H1 (cell line): ENCODE measurements around the gene TMEM164. TPM values are rescaled to one million over a fixed set of nuclear protein-coding genes. Genes with fewer than 3 reads are reported as not detected.

Source experiments
- CTCF ChIA-PET: fragments of 300-600 bp; sonication (Branson Sonifier 250); formaldehyde crosslinking; loops from one replicate; lab custom pipeline; 2021; ENCODE audit not compliant: partially characterized antibody; lab: Charles Lee
- POLR2A ChIA-PET: fragments of 300-600 bp; sonication (Branson Sonifier 250); formaldehyde crosslinking; loops from one replicate; lab custom pipeline; 2021; ENCODE audit warnings: inconsistent platforms; ENCODE audit not compliant: partially characterized antibody; lab: Charles Lee
- DNase-seq, 2 experiments: peaks; one replicate each; pipeline versions ENCODE4 v3.0.0 to v3.0.0-alpha.2; 2010 to 2022; ENCODE audit warnings: low spot score in 2 of 2, low read depth in 1 of 2, mixed read lengths in 1 of 2
- FAIRE-seq: peaks from 2 replicates; lab custom pipeline; 2011; peaks lifted over from hg19 to GRCh38; lab: Jason Lieb, UNC
- H2AFZ ChIP-seq: 2 replicates; pipeline ENCODE4 v1.8.1; 2012; ENCODE audit warnings: low read length, inconsistent platforms
- H2AK5ac ChIP-seq: 2 replicates; pipeline ENCODE4 v1.6.1; 2013; ENCODE audit warnings: low read depth, low read length
- H2BK120ac ChIP-seq: replicated peaks from 2 replicates; pipeline ENCODE3; 2013; ENCODE audit warnings: low read depth, low read length, inconsistent platforms
- H2BK12ac ChIP-seq: 2 replicates; pipeline ENCODE4 v1.6.1; 2013; ENCODE audit warnings: low read depth, low read length
- H2BK15ac ChIP-seq: 2 replicates; pipeline ENCODE4 v1.6.1; 2013; ENCODE audit warnings: low read length
- H2BK20ac ChIP-seq: 2 replicates; pipeline ENCODE4 v1.6.1; 2013; ENCODE audit warnings: low read length
- H2BK5ac ChIP-seq: 2 replicates; pipeline ENCODE4 v1.6.1; 2013; ENCODE audit warnings: low read depth, low read length
- H3K14ac ChIP-seq: 2 replicates; pipeline ENCODE4 v1.6.1; 2013; ENCODE audit warnings: inconsistent platforms; ENCODE audit not compliant: insufficient read length
- H3K18ac ChIP-seq: 2 replicates; pipeline ENCODE4 v1.6.1; 2013; ENCODE audit warnings: low read length; ENCODE audit errors: extremely low read depth
- H3K23ac ChIP-seq: 2 replicates; pipeline ENCODE4 v1.6.1; 2013; ENCODE audit warnings: inconsistent platforms; ENCODE audit not compliant: insufficient read length
- H3K23me2 ChIP-seq: 2 replicates; pipeline ENCODE4 v1.6.1; 2013; ENCODE audit warnings: low read depth, low read length
- H3K27ac ChIP-seq: 2 replicates; pipeline ENCODE4 v1.6.1; 2011; ENCODE audit warnings: low read depth, low read length, inconsistent platforms
- H3K27me3 ChIP-seq, 4 experiments: replicated peaks in 1 of 4; 1 replicate in 1 of 4; 2 replicates in 3 of 4; pipeline versions ENCODE4 v1.6.1 to v1.8.1; 2011 to 2013; ENCODE audit warnings: low read length in 3 of 4, mild to moderate bottlenecking in 3 of 4, inconsistent platforms in 2 of 4, mixed read lengths in 2 of 4, moderate library complexity in 1 of 4; ENCODE audit not compliant: control insufficient read depth in 3 of 4, insufficient read depth in 3 of 4; ENCODE audit errors: extremely low read depth in 1 of 4
- H3K36me3 ChIP-seq, 4 experiments: 2 replicates each; pipeline versions ENCODE4 v1.6.1 to v1.8.1; 2011 to 2013; ENCODE audit warnings: mild to moderate bottlenecking in 4 of 4, low read length in 3 of 4, moderate library complexity in 2 of 4, control low read depth in 1 of 4, inconsistent platforms in 1 of 4; ENCODE audit not compliant: insufficient read depth in 4 of 4, control insufficient read depth in 2 of 4
- H3K4ac ChIP-seq: replicated peaks from 2 replicates; pipeline ENCODE3; 2013; ENCODE audit warnings: low read length, low read depth, mixed read lengths, inconsistent platforms; ENCODE audit not compliant: insufficient read length
- H3K4me1 ChIP-seq, 4 experiments: replicated peaks in 1 of 4; 1 replicate in 1 of 4; 2 replicates in 3 of 4; pipeline versions ENCODE4 v1.6.1 to v1.8.1; 2011 to 2013; ENCODE audit warnings: low read length in 3 of 4, inconsistent platforms in 2 of 4, mixed read lengths in 1 of 4; ENCODE audit not compliant: insufficient read depth in 4 of 4, control insufficient read depth in 3 of 4
- H3K4me2 ChIP-seq, 2 experiments: 2 replicates each; pipeline versions ENCODE4 v1.6.1 to v1.8.1; 2011 to 2013; ENCODE audit warnings: low read depth in 2 of 2, low read length in 2 of 2, control low read depth in 1 of 2, inconsistent platforms in 1 of 2, mild to moderate bottlenecking in 1 of 2; ENCODE audit not compliant: insufficient read depth in 1 of 2
- H3K4me3 ChIP-seq, 4 experiments: fragments of 200-600, 300-600 bp in 1 of 4; sonication (generic), shearing (Covaris generic), sonication (Bioruptor Twin) in 1 of 4; 2 replicates each; pipeline versions ENCODE4 v1.5.1 to v1.8.1; 2011 to 2016; ENCODE audit warnings: low read length in 4 of 4, low read depth in 3 of 4, control low read depth in 2 of 4, inconsistent platforms in 2 of 4, mild to moderate bottlenecking in 2 of 4, mixed read lengths in 1 of 4, moderate library complexity in 1 of 4; ENCODE audit not compliant: insufficient read depth in 2 of 4; ENCODE audit errors: extremely low read depth in 1 of 4
- H3K56ac ChIP-seq: replicated peaks from 2 replicates; pipeline ENCODE3; 2013; ENCODE audit warnings: low read depth, mild to moderate bottlenecking, mixed read lengths, low read length, inconsistent platforms; ENCODE audit not compliant: insufficient read length
- H3K79me1 ChIP-seq: 2 replicates; pipeline ENCODE4 v1.6.1; 2013; ENCODE audit warnings: low read depth, low read length, control low read depth
- H3K79me2 ChIP-seq, 2 experiments: 2 replicates each; pipeline versions ENCODE4 v1.6.1 to v1.8.1; 2012 to 2013; ENCODE audit warnings: low read length in 2 of 2, mild to moderate bottlenecking in 2 of 2, inconsistent platforms in 1 of 2; ENCODE audit not compliant: insufficient read depth in 2 of 2, control insufficient read depth in 1 of 2
- H3K9ac ChIP-seq, 4 experiments: replicated peaks in 1 of 4; 1 replicate in 1 of 4; 2 replicates in 3 of 4; pipeline versions ENCODE4 v1.6.1 to v1.8.1; 2011 to 2013; ENCODE audit warnings: low read depth in 3 of 4, low read length in 3 of 4, control low read depth in 2 of 4, mild to moderate bottlenecking in 2 of 4, moderate library complexity in 2 of 4, inconsistent platforms in 1 of 4; ENCODE audit errors: extremely low read depth in 1 of 4
- H3K9me3 ChIP-seq, 2 experiments: 2 replicates each; pipeline versions ENCODE4 v1.6.1 to v1.8.1; 2012 to 2013; ENCODE audit warnings: mild to moderate bottlenecking in 2 of 2, moderate library complexity in 2 of 2, control low read depth in 1 of 2, inconsistent platforms in 1 of 2, low read depth in 1 of 2, low read length in 1 of 2, mixed read lengths in 1 of 2; ENCODE audit not compliant: insufficient read depth in 2 of 2
- H4K20me1 ChIP-seq, 2 experiments: replicated peaks in 1 of 2; 2 replicates each; pipeline versions ENCODE3 to v1.8.1; 2011 to 2013; ENCODE audit warnings: inconsistent platforms in 2 of 2, low read length in 2 of 2, mild to moderate bottlenecking in 1 of 2; ENCODE audit not compliant: insufficient read depth in 2 of 2, control insufficient read depth in 1 of 2
- H4K5ac ChIP-seq: 2 replicates; pipeline ENCODE4 v1.6.1; 2013; ENCODE audit warnings: low read length, low read depth, mixed read lengths, inconsistent platforms; ENCODE audit not compliant: insufficient read length
- H4K8ac ChIP-seq: 2 replicates; pipeline ENCODE4 v1.8.0; 2013; ENCODE audit warnings: mild to moderate bottlenecking, moderate library complexity, low read length, inconsistent platforms; ENCODE audit not compliant: insufficient read depth; ENCODE audit errors: extremely low read depth
- H4K91ac ChIP-seq: replicated peaks from 2 replicates; pipeline ENCODE3; 2013; ENCODE audit warnings: low read length, mixed read lengths, inconsistent platforms; ENCODE audit not compliant: insufficient read length
- ATF2 ChIP-seq: IDR thresholded peaks from 2 replicates; pipeline ENCODE4 v1.6.1; 2012; ENCODE audit warnings: low read length, inconsistent platforms
- FOSL1 ChIP-seq: IDR thresholded peaks from 2 replicates; pipeline ENCODE4 v1.6.1; 2011; ENCODE audit warnings: mild to moderate bottlenecking, low read depth, low read length, moderate library complexity; ENCODE audit not compliant: insufficient read depth
- JUND ChIP-seq: IDR thresholded peaks from 2 replicates; pipeline ENCODE4 v1.6.1; 2011; ENCODE audit warnings: mild to moderate bottlenecking, improper control_type of control experiment, low read length
- RNF2 ChIP-seq: fragments of 200-900, 300-1000 bp; sonication (generic); IDR thresholded peaks from 2 replicates; pipeline ENCODE4 v1.7.1; 2016; ENCODE audit warnings: borderline replicate concordance, low read depth, mild to moderate bottlenecking, antibody characterized with exemption, low read length; ENCODE audit not compliant: poor library complexity, severe bottlenecking; ENCODE audit errors: missing control alignments
- SIN3A ChIP-seq, 2 experiments: IDR thresholded peaks in 1 of 2; conservative IDR thresholded peaks in 1 of 2; 2 replicates each; pipeline ENCODE4 v1.6.1; 2011 to 2012; ENCODE audit warnings: low read length in 2 of 2, improper control_type of control experiment in 1 of 2, low read depth in 1 of 2, mild to moderate bottlenecking in 1 of 2
- SP4 ChIP-seq: IDR thresholded peaks from 2 replicates; pipeline ENCODE4 v1.6.1; 2012; ENCODE audit warnings: low read length, inconsistent platforms
- TCF12 ChIP-seq: IDR thresholded peaks from 2 replicates; pipeline ENCODE4 v1.6.1; 2011; ENCODE audit warnings: low read depth, mild to moderate bottlenecking, low read length
- WGBS, 2 experiments: shearing (Covaris generic) in 1 of 2; methylation state at CpG; one replicate each; pipeline versions ENCODE4 v1.1.6 to v1.1.7; 2013 to 2015; ENCODE audit warnings: low lambda C conversion rate in 2 of 2, mixed read lengths in 2 of 2, inconsistent platforms in 1 of 2, low coverage in 1 of 2, missing lambda C conversion rate in 1 of 2; ENCODE audit not compliant: insufficient replicate concordance in 2 of 2, insufficient coverage in 1 of 2, insufficient read length in 1 of 2; ENCODE audit errors: extremely low coverage in 1 of 2, missing lambda C conversion rate in 1 of 2; 5-methylcytosine and 5-hydroxymethylcytosine counted together
- polyA plus RNA-seq, 7 experiments: library from polyadenylated mRNA; depleted of rRNA in 3 of 7; stranded (reverse) in 5 of 7; unstranded in 2 of 7; fragments of >200 nt in 5 of 7; fragments of 200-250 nt in 2 of 7; gene quantifications; 1 replicate in 5 of 7; 2 replicates in 1 of 7; 4 replicates in 1 of 7; pipeline versions ENCODE4 v1.2.1 to v1.2.3, GENCODE V29; 2011 to 2013; ENCODE audit warnings: missing spikeins in 2 of 7, mixed read lengths in 2 of 7
- total RNA-seq: library from RNA; stranded (reverse); fragmentation: NEBNext Ultra II Directional; extraction: Animal tissue kit (Norgen Biotek cat#: 25700); gene quantifications from 2 replicates; pipeline ENCODE4 v1.2.1, GENCODE V29; 2021
- TF ChIP-seq, protein P1 (sequence below): IDR thresholded peaks from 2 replicates; pipeline ENCODE4 v1.6.1; 2011; ENCODE audit warnings: low read depth, mild to moderate bottlenecking, low read length; ENCODE audit not compliant: insufficient read depth

Gene TMEM164
- total and polyA plus RNA-seq, 2 of the 8 experiments (the other 6 are each of a cell fraction or from before 2014, with no cell fraction given): 7.3 to 14.8 TPM

GRCh38 chrX:110132450-110133114 is 129.7 kb downstream of the TMEM164 start:
- no peak overlapping the region for H2BK20ac ChIP-seq
- no peak overlapping the region for H3K4me2 ChIP-seq
- H3K23ac ChIP-seq: no peak overlapping the region
- DNase-seq: no peak
- FAIRE-seq: no peak
- no peak overlapping the region for H2BK5ac ChIP-seq
- H2AK5ac ChIP-seq: no peak overlapping the region
- no peak overlapping the region for H3K14ac ChIP-seq
- H3K27ac ChIP-seq: no peak overlapping the region
- no peaks in the 10 kb centered on the region for H3K23me2 ChIP-seq
- H3K36me3 ChIP-seq: no peaks in the 10 kb centered on the region
- H4K20me1 ChIP-seq: no peaks in the 10 kb centered on the region
- H2BK120ac ChIP-seq: no peak overlapping the region
- H3K4me1 ChIP-seq: no peaks in the 10 kb centered on the region
- H4K91ac ChIP-seq: no peak overlapping the region
- TF ChIP-seq ATF2 (no peak), TCF12 (no peak), SIN3A (conservative IDR thresholded peaks at IDR 0.05 in 1 of 2, IDR thresholded peaks at IDR 0.05 in 1 of 2; ENCODE audit: low read depth in 1 of 2, low read length in 2 of 2) (no peak), FOSL1 (no peak), JUND (no peak), RNF2 (no peak), SP4 (no peak)
- TF ChIP-seq, protein P1, sequence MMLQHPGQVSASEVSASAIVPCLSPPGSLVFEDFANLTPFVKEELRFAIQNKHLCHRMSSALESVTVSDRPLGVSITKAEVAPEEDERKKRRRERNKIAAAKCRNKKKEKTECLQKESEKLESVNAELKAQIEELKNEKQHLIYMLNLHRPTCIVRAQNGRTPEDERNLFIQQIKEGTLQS: no peak
- H3K4me3 ChIP-seq: no peak overlapping the region
- no peaks in the 10 kb centered on the region for H3K9me3 ChIP-seq
- H3K4ac ChIP-seq: no peak overlapping the region
- H3K56ac ChIP-seq: no peak overlapping the region
- no peaks in the 10 kb centered on the region for H3K79me1 ChIP-seq
- H4K5ac ChIP-seq: no peak overlapping the region
- H3K79me2 ChIP-seq: no peaks in the 10 kb centered on the region
- H3K9ac ChIP-seq: no peak overlapping the region
- WGBS, 2 experiments: 90% methylated on average over 1 of the region's 1 CpG; no CpG with 5 or more reads in 1 of the 2 experiments
- H2BK15ac ChIP-seq: no peak overlapping the region
- no peak overlapping the region for H4K8ac ChIP-seq
- H3K18ac ChIP-seq: no peak overlapping the region
- H2BK12ac ChIP-seq: no peak overlapping the region
- H2AFZ ChIP-seq: no peak overlapping the region
- CTCF ChIA-PET: interaction anchor here (1.0 kb wide), 1 partner anchor 13 kb away, joined by 3 read pairs; no protein-coding TSS in a partner anchor
- POLR2A ChIA-PET: no interaction called here
- H3K27me3 ChIP-seq: no peaks in the 10 kb centered on the region
